CD4-positive, alpha-beta T cell treated with Interleukin-15 for 1 hour (primary cell): ENCODE data around the gene TPRG1L.

Experiments
- DNase-seq: peaks from one replicate; pipeline ENCODE4 v3.0.0-alpha.2; 2020

The TPRG1L gene

DNA sequence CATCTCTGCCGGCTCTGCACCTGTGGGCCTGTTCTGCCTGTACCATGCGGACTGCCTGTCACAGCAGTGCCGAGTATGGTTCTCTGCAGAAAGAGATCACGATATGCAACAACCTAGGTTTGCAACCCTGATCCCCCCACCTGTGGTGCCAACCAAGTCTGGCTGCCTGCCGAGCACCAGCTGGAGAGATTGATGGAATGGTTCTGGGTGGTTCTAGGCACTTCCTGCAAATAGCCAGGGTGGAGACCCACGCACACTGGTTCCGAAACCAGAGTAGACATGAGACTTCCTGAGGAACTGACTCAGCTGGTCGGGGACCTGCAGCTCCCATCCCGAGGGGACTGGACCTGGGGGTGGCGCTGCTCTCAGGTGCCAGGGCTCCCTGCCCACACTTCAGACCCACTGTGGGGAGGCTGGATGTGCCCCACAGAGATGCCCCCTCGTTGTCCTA is 5.4 kb downstream of the TPRG1L start:
- no peak for DNase-seq

DNA sequence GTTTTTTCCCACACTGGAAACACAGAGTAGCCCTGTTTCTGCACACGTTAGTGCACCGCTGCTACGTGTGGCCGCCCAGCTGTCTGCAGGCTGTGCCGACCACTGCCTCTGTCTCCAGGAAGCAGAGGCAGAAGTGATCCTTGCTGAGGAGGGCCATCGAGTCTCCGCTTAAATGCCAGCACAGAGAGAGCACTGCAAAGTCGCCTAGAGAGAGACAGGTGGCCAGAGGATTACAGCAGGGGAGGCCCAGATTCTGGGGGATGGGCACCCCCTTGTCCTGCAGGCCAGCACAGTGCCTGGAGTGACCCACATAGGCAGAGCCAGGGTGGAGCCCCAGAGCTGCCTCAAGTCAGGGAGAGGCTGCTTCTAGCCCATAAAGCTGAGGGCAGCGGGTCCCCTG is 6.1 kb downstream of the TPRG1L start:
- DNase-seq = no peak

DNA sequence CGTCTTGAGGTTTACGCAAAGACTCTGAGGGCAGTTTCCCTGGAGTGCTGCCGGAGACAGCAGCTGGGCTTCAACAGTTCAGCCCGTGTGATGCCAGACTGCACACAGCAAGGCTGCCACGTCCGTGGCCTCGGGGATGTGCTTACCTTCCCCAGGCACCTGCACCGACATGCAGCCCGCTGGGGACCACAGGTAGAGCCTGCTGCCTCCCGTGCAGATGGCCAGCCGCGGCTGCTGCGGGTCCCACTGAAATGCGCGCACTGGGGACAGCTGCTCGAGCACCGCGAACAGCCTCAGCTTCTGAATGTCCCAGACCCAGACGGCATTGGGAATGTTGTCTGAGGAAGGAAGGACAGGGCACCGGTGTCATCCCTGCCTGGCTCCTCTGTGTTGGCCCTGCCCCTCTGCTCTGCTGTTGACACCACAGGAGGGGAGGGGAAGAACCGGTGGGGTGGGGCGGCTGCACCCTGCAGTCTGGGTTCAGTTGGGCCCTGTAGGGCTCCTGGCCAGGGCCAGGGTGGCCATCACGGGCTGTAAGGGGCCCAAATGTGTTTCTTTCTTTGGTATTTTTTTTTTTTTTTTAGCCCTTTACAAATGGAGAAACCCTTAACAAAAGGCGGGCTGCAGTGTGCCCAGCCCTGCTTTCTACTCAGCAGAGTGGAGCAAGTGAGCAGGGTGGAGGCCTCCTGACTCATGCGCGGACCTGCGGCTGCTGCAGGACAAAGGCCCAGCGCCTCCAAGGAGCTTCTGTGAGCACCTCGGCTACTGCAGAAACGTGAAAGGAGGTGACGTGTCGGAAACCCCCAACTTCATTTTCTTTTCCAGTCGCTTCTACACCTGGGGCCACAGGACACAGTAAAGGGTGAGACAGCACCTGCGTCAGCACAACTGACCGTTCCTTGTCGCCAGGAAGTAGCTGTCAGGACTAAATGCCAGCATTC is 6.8 kb downstream of the TPRG1L start:
- DNase-seq = no peak

DNA sequence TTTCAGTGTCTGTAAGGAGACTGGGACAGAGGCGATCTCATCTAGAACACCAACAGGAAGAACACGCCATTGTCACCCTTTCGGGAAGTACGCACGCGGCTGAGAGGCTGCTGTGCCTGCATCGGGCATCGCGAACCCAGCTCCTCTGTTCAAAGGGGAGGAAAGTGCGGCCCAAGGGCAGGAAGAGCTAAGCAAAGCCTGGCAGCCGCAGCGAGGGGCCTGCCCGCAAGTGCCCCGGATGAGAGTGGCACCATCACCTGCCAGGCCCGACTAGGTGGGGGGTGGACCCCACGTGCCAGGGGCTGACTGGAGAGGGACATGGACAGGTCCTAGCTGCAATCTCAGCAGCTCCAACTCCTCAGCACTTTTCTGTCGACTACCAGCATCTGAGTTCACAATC is 7.5 kb downstream of the TPRG1L start:
- DNase-seq = no peak

DNA sequence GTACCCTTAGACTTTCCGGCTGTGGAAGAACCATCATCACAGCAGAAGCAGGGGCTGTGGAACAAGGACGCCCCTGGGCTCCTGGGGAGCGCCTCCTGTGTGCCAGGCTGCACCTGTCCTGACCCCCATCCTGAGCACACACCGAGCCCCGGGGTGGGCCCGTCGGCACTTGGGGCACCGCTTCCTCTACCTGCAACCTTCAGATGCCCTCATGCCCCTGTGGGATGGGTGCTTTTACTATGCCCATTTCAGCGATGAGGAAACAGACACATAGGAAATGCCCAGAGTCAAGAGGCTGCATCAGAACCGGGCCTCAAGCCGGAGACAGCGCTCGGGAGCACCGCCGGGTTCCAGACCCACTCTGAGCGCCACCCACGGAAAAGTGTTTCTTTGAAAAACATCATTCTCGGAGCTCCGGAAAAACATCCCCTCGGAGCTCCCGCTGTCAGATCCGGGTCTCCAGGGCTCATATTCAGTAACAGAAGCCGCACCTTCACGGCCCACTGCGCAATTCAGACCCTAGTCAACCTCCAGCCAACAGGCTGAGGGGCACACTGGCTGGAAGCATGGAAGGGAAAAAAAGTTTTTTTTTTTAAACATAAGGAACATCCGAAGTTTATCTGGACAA is 8.0 kb downstream of the TPRG1L start:
- no peak for DNase-seq

DNA sequence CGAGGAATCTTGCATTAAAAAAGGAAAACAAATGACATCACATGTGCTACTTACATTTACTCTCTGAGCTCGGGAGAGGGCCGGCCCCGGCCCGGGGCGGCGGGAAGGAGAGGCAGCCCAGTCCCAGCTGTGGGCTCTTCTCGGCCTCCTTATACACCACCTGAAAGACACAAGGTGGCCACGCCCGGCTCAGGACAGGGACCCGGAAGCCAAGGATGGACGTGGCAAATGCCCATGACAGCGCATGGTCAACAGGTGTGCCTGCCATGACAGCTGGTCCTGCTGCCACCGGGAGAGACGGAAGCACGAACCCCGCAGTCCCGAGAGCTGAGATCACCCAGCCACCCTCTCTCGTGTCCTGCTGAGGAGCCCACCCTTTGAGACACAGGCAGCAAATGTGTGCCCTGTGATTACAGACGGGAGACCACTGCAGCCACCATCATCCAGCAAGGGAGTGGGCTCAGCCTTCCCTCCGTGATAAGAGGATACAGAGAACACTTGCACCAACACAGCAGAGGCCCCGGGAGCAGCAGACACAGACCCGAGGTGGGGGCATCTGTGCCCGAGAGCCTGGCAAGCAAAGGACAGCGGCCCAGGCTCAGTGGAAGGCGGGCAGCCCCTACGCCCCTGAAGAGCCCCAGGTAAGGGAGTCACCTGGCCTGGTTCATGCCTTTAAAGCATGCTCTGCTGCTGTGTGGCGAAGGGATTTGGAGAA is 8.7 kb downstream of the TPRG1L start:
- no peak for DNase-seq

DNA sequence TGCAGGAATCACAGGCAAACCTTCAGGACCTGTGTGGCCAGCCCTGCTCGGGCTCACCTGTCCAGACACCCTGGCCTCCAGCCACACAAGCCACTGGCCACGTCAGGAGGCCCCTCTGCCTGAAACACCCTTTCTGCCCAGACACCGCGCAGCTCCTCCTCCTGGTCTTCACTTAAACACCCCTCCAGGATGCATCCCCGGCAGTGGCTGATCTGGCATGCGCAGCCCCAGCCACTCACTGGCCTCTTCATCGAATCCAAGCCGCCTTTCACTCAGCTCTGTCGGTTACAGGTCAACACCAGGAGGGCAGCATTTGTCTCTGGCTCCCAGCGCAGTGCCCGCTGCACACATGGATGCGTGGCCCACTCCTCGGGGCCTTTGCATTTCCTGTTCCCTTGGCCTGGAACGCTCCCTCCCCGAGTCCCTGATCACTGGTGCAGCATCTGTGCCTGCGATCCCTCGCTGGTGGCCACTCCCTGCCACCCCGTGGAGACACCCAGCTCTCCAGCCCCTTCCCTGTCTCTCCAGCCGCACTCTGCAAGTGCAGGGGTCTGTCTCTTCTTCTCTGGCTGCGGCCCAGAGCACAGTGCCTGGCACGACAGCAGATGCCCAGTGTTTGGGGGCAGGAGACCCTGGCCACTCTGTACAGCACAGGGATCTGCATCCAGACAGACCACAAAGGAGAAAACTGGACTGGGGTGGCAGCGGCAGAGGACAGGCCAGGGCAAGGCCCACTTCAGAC is 9.4 kb downstream of the TPRG1L start:
- DNase-seq = no peak

DNA sequence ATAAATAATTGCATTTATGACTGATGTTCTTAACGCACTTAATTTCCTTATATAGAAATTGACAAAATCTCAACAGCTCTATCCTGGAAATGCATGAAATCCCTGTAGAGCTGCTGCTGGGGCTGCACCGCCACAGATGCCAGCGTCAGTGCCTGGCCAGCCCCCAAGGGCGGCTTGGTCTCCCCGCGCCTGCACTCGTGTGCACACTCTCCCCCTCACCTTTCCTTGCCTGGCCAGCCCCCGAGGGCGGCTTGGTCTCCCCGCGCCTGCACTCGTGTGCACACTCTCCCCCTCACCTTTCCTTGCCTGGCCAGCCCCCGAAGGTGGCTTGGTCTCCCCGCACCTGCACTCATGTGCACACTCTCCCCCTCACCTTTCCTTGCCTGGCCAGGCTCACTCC is 11.3 kb downstream of the TPRG1L start:
- DNase-seq = no peak

DNA sequence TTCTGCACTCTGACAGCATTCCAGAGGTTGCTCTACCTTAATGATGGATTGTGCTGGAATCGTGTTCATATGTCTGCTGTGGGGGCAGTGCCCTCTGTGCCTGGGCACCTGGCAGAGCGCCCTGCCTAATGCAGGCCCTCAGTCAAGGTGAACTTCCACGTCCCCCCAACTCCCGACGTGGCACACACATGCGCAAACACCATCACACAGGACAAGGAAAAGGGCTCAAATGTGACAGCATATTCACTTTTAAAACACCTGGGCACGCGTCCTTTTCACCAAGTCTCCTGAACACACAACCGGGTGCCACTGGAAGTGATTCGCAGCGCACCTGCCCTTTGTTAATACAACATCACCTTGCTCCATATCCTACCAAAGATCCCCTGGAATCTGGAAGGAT is 11.7 kb downstream of the TPRG1L start:
- DNase-seq = no peak

DNA sequence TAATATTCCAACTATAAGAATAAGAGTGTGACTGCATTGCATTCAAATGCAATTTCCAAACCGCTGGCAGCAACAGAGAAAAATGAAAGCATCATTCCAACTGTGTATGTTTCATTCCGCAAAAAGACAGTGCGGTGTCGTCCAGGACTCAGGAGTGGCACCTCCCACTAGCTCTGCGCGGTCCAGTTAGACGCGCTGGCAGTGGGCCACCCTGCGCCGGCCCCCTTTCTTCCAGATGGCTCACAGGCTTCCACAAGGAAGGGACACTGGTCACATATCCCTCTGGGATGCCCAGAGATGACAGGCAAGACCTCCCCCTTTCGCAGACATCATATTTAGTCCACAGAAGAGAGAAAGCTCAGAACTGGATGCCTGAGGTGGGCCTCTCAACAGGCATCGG is 13.2 kb downstream of the TPRG1L start:
- no peak for DNase-seq

DNA sequence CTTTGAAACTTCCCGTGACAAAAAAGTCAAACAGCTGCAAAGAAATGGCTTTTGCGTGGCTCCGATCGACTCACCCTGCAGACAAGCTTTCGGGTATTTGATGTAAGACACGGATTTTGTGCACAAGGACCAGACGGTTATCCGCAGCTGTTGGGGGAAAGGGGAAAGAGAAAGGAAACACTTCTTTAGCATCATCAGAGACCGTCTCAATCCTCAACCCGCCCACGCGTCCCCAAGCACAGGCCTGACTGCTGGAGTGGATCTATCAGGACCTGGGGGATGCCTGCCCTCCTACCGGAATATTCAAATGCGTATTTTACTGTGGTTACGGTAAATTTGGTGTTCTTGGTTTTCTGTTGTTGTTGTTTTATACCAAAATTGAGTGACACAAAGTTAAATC is 13.9 kb downstream of the TPRG1L start:
- no peak for DNase-seq

DNA sequence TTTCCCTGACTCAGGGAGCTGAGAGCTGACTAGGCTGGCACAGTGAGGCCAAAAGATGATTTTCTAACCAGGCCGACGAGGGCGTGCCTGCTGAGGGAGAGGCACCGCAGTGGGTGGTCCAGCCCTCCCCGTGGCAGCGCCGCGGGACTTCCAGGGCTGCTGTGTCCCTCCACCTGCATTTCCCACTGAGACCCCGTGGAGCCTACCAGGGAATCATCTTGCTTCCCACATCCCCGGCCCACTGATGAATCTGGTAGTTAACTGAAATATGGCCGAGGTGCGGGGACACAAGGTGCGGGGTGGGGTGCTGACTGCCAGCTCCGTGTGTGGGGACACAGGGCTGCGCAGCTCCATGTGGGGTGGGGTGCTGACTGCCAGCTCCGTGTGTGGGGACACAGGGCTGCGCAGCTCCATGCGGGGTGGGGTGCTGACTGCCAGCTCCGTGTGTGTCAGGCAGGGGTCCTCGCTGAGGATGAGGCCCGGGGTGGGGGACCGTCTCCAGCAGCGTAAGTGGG is 14.6 kb downstream of the TPRG1L start:
- no peak for DNase-seq

DNA sequence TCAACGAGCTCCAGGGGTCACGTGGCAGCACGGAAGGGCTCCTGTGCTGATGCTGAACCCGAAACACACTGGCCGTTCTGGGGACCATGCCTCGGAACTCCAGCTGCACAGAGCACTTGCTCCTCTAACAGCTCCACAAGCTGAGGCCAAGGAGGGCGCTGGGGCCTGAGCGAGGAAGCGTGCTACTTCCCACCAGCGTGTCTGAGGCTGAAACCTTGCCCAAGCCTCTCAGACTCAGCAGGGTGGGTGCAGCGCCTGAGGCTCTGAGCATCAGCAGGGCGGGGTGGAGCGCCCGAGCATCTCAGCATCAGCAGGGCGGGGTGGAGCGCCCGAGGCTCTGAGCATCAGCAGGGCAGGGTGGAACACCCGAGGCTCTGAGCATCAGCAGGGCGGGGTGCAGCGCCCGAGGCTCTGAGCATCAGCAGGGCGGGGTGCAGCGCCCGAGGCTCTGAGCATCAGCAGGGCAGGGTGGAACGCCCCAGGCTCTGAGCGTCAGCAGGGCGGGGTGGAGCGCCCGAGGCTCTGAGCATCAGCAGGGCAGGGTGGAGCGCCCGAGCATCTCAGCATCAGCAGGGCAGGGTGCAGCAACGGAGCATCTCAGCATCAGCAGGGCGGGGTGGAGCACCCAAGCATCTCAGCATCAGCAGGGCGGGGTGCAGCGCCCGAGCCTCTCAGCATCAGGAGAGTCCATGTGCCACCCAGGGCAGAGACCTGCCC is 15.5 kb downstream of the TPRG1L start:
- DNase-seq = no peak

DNA sequence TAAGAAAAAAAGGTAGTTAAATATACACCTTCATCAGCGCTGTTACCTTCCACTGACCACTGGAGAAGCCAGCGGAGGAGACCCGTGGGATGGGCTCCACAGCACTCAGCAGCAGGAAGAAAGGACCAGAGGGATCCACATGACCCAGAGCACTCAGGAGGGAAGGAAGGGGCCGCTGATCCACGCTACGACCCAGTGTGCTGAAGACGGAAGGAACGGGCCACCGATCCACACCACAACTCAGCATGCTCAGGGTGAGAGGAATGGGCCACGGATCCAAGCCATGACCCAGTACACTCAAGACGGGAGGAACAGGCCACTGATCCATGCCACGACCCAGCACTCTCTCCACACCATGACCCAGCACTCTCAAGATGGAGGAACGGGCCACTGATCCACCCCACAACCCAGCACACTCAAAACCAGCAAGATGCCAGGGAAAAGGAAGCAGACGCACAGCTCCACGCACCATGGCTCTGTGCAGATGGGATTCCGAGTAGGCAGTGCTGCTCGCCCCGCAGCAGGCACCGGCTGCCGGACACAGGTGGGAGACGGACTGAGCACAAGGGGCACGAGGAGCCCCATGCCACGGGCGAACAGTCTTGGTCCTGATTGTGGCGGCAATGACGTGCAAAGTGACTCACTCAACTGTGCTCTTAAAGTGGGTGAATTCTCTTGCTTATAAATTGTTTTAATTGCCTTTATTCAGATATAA is 16.4 kb downstream of the TPRG1L start:
- DNase-seq = no peak

DNA sequence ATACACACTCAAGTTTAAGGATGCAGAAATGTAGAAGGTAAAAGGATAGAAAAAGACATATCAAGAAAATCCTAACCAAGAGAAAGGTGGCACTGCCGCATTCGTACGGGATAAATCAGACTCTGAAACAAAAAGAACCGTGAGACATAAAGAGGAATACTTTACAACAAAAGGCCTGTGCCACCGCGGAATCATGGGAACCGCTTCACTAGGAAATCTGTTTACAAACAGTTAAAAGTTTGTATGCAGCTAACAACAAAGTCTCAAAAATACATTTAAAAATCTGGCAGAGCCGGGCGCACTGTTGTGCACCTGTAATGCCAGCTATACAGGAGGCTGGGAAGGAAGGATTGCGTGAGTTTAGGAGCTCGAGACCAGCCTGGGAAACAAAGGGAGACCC is 17.0 kb downstream of the TPRG1L start:
- DNase-seq = no peak

DNA sequence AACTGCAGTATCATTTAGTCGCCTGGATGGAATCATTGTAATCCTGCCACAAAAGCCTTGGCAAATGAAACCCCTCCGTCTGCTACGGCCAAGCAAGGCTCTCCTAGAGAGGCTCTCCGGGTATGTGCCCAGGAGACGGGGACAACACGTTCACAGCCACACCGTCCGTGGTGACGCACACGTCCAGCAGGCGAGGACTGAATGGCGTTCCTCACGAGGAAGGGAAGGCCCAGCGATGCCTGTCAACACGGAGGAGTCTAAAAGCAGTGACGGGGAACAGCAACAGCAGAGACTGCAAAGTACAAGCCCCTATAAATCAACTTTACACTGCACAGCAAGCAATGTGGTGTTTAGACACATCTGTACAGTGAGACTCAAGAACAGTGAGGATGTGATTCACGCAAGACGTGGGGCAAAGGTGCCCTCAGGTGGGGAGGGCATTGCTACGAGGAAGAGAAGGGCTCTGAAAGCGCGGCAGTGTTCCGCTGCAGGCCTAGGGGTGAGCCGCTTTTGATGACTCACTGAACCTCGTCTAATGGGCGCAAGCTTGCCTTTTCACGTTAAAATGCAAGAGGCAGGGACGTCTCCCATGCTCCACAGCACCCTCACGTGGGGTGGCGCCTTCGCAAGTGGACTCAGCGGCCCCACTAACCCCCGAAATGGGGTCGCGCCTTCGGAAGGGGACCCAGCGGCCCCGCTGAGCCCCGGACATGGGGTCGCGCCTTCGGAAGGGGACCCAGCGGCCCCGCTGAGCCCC is 18.3 kb downstream of the TPRG1L start:
- no peak for DNase-seq

DNA sequence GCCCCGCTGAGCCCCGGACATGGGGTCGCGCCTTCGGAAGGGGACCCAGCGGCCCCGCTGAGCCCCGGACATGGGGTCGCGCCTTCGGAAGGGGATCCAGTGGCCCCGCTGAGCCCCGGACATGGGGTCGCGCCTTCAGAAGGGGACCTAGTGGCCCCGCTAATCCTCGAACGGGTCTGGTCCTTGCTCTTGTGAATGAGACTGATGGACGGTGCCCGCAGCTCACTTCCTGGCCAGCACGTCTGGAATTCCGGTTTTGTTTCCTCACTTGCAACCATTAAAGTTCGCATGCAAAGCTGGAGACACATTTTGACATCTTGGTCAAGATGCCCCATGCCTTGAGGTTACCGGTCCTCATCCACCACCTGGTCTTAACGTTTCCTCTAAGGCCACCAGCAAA is 19.5 kb downstream of the TPRG1L start:
- DNase-seq = no peak

DNA sequence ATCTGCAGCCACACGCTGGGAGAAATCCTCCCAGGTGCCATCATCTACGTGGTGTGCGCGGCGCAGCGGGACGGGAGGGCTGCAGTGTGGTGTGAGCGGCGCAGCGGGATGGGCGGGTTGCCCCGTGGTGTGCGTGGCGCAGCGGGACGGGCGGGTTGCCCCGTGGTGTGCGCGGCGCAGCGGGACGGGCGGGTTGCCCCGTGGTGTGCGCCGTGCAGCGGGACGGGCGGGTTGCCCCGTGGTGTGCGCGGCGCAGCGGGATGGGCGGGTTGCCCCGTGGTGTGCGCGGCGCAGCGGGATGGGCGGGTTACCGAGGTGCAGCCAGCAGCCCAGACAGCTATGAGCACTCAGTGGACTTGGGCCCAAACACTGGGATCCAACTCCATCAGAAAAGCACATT is 20.4 kb downstream of the TPRG1L start:
- no peak for DNase-seq

DNA sequence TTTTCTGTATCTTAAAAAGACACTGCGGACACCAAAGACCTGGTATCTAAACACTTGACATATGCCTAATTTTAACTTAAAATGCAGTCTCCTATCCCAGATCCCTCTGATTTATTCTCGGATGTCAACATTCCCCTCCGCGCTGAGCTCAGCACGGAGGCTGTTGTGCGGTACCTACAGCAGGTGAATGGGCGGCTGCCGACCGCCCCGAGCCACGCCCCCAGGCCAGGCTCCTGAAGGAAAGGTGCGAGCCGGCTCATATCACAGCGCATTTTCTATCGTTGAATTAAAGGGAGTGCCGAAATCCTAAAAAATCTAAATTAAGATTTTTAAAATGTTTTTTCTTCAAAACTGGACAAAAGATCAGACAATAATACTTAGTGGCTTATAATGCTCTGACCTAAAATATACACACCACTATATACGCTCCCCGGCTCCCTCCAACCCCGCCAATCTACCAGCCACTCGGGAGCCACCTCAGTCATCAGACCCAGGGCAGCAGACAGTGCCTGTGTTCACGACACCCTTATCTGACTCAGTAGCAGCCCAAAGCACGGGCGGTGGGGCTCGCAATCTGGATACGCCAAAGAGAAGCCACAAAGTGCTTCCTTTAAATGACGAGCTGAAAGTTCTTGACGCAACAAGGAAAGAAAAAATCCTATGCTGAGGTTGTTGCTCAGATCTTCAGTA is 21.0 kb downstream of the TPRG1L start:
- no peak for DNase-seq

DNA sequence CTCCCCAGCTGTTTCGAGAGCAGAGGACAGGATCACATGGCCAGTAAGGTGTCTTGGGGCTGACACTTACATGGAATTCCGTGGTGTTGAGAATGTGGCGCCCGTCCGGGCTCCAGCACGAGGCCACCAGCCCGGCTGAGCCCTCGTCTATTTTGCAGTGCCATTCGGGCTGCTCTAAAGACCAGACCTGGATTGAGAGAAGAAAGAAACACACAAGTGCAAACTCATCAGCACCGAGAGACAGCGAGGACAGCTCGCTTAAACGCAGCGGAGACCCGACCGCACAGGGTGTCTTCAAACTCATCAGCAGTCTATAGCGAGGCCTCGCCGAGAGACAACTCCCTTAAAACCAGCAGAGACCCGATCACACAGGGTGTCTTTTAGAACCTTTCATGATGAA is 21.8 kb downstream of the TPRG1L start:
- no peak for DNase-seq
